Upper lobe of right lung (tissue), 1 donor: ENCODE results near the gene EHD2. TPM values are rescaled to one million over a fixed set of nuclear protein-coding genes. Genes with fewer than 3 reads are reported as not detected.
A peak's percentile ranks its signal among the peaks of the same experiment; 100 is the strongest.

ENCODE experiments used
- ATAC-seq: fragments of 200-7000 bp; cut with Tn5 transposase; one replicate; pipeline ENCODE4 v1.9.1; 2020; ENCODE audit warnings: mild to moderate bottlenecking, moderate library complexity
- DNase-seq: peaks from one replicate; pipeline ENCODE4 v3.0.0-alpha.2; 2020
- H3K27ac ChIP-seq: fragments of 200-600 bp; one replicate; pipeline ENCODE4 v1.8.0; 2022
- H3K27me3 ChIP-seq: fragments of 200-600 bp; one replicate; pipeline ENCODE4 v1.8.0; 2022; ENCODE audit warnings: mild to moderate bottlenecking
- H3K36me3 ChIP-seq: fragments of 200-600 bp; one replicate; pipeline ENCODE4 v1.8.0; 2022
- H3K4me1 ChIP-seq: fragments of 200-600 bp; one replicate; pipeline ENCODE4 v1.8.0; 2022
- H3K4me3 ChIP-seq: fragments of 200-600 bp; one replicate; pipeline ENCODE4 v1.8.0; 2022; ENCODE audit warnings: mild to moderate bottlenecking
- H3K9me3 ChIP-seq: fragments of 200-600 bp; one replicate; pipeline ENCODE4 v1.8.0; 2022
- intact Hi-C: fragments of 100-400 bp; cut with DNase I; formaldehyde crosslinking; loops from one replicate; pipeline ENCODE4 v1.11.0; 2022
- total RNA-seq: library from RNA; stranded (reverse); fragmentation: NEBNext Ultra II Directional; extraction: Animal tissue kit (Norgen Biotek cat#: 25700); gene quantifications from one replicate; pipeline ENCODE4 v1.2.1, GENCODE V29; 2021
- TF ChIP-seq, protein P1 (sequence below): fragments of 200-600 bp; IDR thresholded peaks from one replicate; pipeline ENCODE4 v1.8.0; 2022; ENCODE audit warnings: antibody characterized with exemption
- donor health status: DM: no; HTN: yes; CAD: no; lungs with severe emphysema.

Gene EHD2
- total RNA-seq, 1 donor from 2014 or later: 210 TPM

DNA sequence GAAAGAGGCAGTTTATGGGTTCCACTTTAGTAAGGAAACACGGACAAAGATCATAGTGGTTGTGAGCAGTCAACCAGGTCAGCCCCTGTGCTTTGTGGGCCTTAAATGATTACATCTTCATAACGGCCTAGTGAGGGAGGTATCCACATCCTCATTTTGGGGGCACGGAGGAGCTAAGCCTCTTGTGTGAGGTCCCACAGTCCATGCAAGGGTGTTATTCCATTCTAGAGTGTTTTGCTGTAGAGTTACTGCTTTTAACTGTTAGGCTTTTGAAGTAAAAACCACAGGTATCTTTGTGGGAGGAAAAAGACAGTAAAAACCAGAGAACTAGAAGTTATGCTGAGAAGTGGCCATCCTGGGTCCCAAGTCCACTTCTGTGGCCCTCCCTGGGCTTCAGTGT lies 36.1 kb downstream of the EHD2 start:
- H3K4me1 ChIP-seq: peaks cover 19% of the 10 kb centered on the region
- no peak overlapping the region for H3K4me3 ChIP-seq
- H3K27ac ChIP-seq: no peak overlapping the region
- ATAC-seq (no peak), DNase-seq (no peak)
- H3K9me3 ChIP-seq: no peaks in the 10 kb centered on the region
- no peaks in the 10 kb centered on the region for H3K27me3 ChIP-seq
- peaks cover 77% of the 10 kb centered on the region for H3K36me3 ChIP-seq
- intact Hi-C loops: no loop called here
- TF ChIP-seq, protein P1, sequence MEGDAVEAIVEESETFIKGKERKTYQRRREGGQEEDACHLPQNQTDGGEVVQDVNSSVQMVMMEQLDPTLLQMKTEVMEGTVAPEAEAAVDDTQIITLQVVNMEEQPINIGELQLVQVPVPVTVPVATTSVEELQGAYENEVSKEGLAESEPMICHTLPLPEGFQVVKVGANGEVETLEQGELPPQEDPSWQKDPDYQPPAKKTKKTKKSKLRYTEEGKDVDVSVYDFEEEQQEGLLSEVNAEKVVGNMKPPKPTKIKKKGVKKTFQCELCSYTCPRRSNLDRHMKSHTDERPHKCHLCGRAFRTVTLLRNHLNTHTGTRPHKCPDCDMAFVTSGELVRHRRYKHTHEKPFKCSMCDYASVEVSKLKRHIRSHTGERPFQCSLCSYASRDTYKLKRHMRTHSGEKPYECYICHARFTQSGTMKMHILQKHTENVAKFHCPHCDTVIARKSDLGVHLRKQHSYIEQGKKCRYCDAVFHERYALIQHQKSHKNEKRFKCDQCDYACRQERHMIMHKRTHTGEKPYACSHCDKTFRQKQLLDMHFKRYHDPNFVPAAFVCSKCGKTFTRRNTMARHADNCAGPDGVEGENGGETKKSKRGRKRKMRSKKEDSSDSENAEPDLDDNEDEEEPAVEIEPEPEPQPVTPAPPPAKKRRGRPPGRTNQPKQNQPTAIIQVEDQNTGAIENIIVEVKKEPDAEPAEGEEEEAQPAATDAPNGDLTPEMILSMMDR: no peak

DNA sequence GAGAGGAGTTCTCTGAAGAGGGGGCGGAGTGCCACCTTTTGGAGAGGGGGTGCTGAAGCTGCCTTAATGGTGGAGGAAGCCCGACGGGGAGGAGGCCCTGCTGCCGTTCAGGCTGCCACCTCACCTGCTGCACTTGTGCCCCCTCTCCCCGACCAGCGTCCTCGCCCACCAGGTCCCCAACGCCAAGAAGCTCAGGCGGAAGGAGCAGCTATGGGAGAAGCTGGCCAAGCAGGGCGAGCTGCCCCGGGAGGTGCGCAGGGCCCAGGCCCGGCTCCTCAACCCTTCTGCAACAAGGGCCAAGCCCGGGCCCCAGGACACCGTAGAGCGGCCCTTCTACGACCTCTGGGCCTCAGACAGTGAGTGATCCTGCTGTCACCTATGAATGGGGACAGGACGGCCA lies 37.5 kb downstream of the EHD2 start:
- Histone ChIP-seq H3K36me3 (peaks cover 91% of the 10 kb centered on the region), H3K27ac (no peak overlapping the region), H3K4me1 (peaks cover 11% of the 10 kb centered on the region), H3K9me3 (no peaks in the 10 kb centered on the region), H3K4me3 (no peak overlapping the region), H3K27me3 (no peaks in the 10 kb centered on the region)
- intact Hi-C loops: no loop called here
- DNase-seq (no peak), ATAC-seq (no peak)
- TF ChIP-seq, protein P1: no peak

DNA sequence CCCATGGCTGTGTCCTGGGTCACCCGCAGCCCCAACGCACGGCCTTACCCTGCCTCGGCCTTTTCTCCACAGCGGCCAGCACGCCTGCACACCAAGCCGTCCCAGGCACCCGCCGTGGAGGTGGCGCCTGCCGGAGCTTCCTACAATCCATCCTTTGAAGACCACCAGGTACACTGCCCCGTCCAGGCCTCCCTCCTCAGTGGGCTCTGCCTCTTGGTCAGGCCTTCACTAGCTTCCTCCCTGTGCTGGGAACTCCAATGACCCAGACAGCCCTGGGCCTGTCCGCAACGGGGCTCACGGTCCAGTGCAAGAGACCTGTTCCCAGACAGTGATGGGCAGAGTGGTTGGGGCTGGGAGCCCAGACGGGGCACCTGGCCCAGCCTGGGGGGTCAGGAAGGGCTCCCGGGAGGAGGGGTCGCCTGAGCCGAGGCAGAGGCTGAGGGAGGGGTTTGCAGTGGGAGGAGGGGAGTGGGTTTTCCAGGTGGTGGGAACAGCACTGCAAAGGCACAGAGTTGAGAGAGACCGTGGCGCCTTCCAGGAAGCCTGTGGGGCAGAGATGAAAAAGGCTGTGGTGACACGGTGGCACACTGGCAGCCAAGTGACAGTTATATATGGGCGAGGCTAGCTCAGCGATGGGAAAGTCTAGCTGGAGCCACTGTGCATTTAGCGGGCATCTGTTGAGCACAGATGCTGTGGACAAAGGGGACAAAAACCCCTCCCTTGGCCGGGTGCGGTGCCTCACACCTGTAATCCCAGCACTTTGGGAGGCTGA lies 39.4 kb downstream of the EHD2 start:
- intact Hi-C loops: no loop called here
- no peak overlapping the region for H3K4me3 ChIP-seq
- H3K9me3 ChIP-seq: no peaks in the 10 kb centered on the region
- H3K36me3 ChIP-seq: peaks cover 100% of the 10 kb centered on the region
- TF ChIP-seq, protein P1: no peak
- ATAC-seq (no peak), DNase-seq (no peak)
- no peaks in the 10 kb centered on the region for H3K4me1 ChIP-seq
- no peaks in the 10 kb centered on the region for H3K27me3 ChIP-seq
- no peak overlapping the region for H3K27ac ChIP-seq

DNA sequence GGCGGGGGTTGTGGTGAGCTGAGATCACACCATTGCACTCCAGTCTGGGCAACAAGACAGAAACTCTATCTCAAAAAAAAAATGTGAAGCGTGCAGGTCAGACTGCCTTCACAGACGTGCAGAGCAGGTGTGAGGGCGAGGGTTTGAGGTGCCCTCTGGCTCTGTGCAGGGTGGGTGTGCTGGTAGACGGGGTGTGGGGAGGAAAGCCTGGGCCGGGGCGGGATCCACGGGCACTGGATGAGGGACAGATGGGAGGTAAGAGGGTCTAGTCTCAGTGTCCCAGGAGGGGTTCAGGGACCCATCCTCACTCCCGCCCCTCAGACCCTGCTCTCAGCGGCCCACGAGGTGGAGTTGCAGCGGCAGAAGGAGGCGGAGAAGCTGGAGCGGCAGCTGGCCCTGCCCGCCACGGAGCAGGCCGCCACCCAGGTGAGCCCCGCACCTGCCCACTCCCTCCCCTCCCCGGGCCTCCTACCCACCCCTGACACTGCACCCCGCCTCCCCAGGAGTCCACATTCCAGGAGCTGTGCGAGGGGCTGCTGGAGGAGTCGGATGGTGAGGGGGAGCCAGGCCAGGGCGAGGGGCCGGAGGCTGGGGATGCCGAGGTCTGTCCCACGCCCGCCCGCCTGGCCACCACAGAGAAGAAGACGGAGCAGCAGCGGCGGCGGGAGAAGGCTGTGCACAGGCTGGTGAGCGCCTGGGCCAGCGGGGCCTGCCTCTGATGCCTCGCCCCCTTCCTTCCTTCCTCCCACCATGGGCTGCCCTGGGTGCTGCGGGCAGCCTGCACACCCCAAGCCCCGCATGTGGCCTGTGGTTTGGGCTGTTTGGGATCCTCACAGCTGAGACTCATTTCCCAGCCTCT lies 41.2 kb downstream of the EHD2 start:
- DNase-seq: no peak
- Histone ChIP-seq H3K4me3 (no peak overlapping the region), H3K27ac (no peak overlapping the region), H3K4me1 (no peaks in the 10 kb centered on the region), H3K9me3 (peaks cover 5% of the 10 kb centered on the region), H3K36me3 (peaks cover 100% of the 10 kb centered on the region), H3K27me3 (no peaks in the 10 kb centered on the region)
- intact Hi-C loops: no loop called here
- TF ChIP-seq, protein P1: no peak
- ATAC-seq: peak; percentile 16

DNA sequence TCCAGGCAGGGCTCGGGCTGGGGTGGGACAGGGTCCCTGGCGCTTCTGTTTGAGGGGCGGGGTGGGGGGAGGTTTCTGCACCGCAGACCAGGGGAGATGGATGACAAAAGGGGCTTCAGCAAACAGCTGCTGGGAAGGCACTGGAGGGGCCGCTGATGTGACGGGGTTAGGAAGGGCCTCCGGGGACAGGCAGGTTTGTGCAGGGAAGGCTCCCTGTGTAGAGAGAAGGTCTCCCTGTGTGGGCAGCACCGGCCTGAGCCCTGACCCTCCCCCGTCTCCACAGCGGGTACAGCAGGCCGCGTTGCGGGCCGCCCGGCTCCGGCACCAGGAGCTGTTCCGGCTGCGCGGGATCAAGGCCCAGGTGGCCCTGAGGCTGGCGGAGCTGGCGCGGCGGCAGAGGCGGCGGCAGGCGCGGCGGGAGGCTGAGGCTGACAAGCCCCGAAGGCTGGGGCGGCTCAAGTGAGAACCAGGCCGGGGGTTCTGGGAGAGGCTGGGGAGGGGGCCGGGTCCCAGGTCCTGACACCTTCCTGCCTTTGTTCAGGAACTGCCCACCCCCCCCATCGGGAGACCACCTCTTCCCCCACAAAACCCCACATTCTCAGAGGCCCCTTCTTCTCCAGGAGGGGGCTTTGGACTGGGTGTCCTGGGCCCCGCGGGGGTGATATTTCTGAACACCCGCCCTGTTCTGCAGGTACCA lies 42.0 kb downstream of the EHD2 start:
- intact Hi-C loops: no loop called here
- TF ChIP-seq, protein P1: no peak
- H3K36me3 ChIP-seq: peaks cover 100% of the 10 kb centered on the region
- no peaks in the 10 kb centered on the region for H3K4me1 ChIP-seq
- ATAC-seq: no peak
- H3K4me3 ChIP-seq: no peak overlapping the region
- H3K9me3 ChIP-seq: peaks cover 5% of the 10 kb centered on the region
- no peaks in the 10 kb centered on the region for H3K27me3 ChIP-seq
- H3K27ac ChIP-seq: no peak overlapping the region
- DNase-seq: no peak
